ENCODE measurements around the gene PEX5L. TPM values are rescaled to one million over a fixed set of nuclear protein-coding genes. Genes with fewer than 3 reads are reported as not detected.

The PEX5L gene
- total and polyA plus RNA-seq, 11 donors: 0.08 to 5.2 (median 0.22) TPM; not detected in 2

DNA sequence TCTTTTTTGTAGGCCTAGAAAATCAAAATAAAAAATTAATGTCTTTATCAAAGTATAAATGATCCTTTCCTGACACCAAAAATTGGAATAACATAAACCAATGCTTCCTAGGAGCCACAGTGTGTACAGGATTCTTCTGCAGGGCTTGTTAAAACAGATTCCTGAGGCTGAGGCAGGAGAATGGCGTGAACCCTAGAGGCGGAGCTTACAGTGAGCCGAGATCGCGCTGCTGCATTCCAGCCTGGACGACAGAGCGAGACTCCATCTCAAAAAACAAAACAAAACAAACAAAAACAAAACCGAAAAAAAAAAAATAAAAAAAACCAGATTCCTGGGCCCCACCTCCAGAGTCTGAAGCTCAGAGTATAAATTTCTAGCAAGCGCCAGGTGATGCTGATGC lies 78.0 kb downstream of the PEX5L start:
- Histone ChIP-seq H3K27ac (no peak overlapping the region), H3K9me3 (no peaks in the 10 kb centered on the region), H3K4me3 (no peak overlapping the region), H3K27me3 (peaks cover 0 to 2% (median 0%) of the 10 kb centered on the region in 9 donors), H3K4me1 (no peaks in the 10 kb centered on the region), H3K36me3 (no peaks in the 10 kb centered on the region)
- no peak for TF ChIP-seq POLR2A (IDR thresholded peaks at IDR 0.05)
- TF ChIP-seq CTCF (IDR thresholded peaks at IDR 0.05): no peak
- WGBS, 4 donors: 75 to 78% (median 77%) methylated on average over 9 of the region's 9 CpGs
- ATAC-seq (no peak), DNase-seq (no peak)
- intact Hi-C loops (cut with DNase I): no loop called here

- Histone ChIP-seq H3K9me3 (no peaks in the 10 kb centered on the region), H3K36me3 (no peaks in the 10 kb centered on the region), H3K27ac (no peak overlapping the region), H3K4me3 (no peak overlapping the region), H3K4me1 (no peaks in the 10 kb centered on the region), H3K27me3 (peaks cover 0 to 2% (median 0%) of the 10 kb centered on the region in 9 donors)
- no peak for DNase-seq
- TF ChIP-seq CTCF (IDR thresholded peaks at IDR 0.05): no peak
- intact Hi-C loops (cut with DNase I): no loop called here
- WGBS, 4 donors: 71 to 77% (median 75%) methylated on average over 2 of the region's 2 CpGs
- no peak for ATAC-seq
Measured at GRCh38 chr3:179958143-179958542, 78.6 kb downstream of the PEX5L start.

GRCh38 chr3:179957264-179957845 lies 79.4 kb downstream of the PEX5L start:
- no peak overlapping the region for H3K4me3 ChIP-seq
- H3K4me1 ChIP-seq: no peaks in the 10 kb centered on the region
- WGBS, 4 donors: 30 to 77% (median 51%) methylated on average over 2 of the region's 2 CpGs
- no peak for TF ChIP-seq CTCF (IDR thresholded peaks at IDR 0.05)
- TF ChIP-seq POLR2A (IDR thresholded peaks at IDR 0.05): no peak
- no peak for DNase-seq
- ATAC-seq: no peak
- no peaks in the 10 kb centered on the region for H3K9me3 ChIP-seq
- intact Hi-C loops (cut with DNase I): no loop called here
- H3K27me3 ChIP-seq: peaks cover 0 to 2% (median 0%) of the 10 kb centered on the region in 9 donors
- no peaks in the 10 kb centered on the region for H3K36me3 ChIP-seq
- H3K27ac ChIP-seq: no peak overlapping the region

DNA sequence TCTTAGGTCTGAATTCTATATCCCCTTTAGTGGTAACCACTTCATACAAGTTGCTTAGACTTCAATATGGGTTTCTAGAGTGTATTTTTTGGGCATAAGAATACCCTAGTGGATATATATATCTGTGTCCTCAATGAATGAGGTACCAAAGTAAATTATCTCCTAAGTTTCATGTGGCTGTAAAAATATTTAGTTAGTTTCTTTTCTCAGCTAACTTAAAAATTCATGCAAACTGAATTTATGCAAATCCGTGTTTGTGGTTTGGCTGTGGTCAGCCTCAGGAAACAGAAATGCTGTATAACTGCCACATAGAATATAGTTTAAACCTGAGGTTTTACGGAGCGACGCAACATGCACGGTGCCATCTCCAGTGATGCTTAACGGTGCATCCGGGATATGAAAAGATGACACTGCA lies 80.3 kb downstream of the PEX5L start:
- no peaks in the 10 kb centered on the region for H3K4me1 ChIP-seq
- intact Hi-C loops (cut with DNase I): no loop called here
- H3K4me3 ChIP-seq: no peak overlapping the region
- no peak for TF ChIP-seq POLR2A (IDR thresholded peaks at IDR 0.05)
- TF ChIP-seq CTCF (IDR thresholded peaks at IDR 0.05): no peak
- peaks cover 0 to 6% (median 0%) of the 10 kb centered on the region in 9 donors for H3K27me3 ChIP-seq
- no peak for DNase-seq
- H3K36me3 ChIP-seq: no peaks in the 10 kb centered on the region
- 80 to 87% (median 84%) methylated on average over 7 of the region's 7 CpGs for WGBS, 4 donors
- H3K9me3 ChIP-seq: no peaks in the 10 kb centered on the region
- H3K27ac ChIP-seq: no peak overlapping the region
- ATAC-seq: no peak

Data from heart left ventricle (tissue), 16 donors.